H1 (cell line): ENCODE measurements around the gene ZNF513. TPM values are rescaled to one million over a fixed set of nuclear protein-coding genes. Genes with fewer than 3 reads are reported as not detected.

Source experiments
- CTCF ChIA-PET: fragments of 300-600 bp; sonication (Branson Sonifier 250); formaldehyde crosslinking; loops from one replicate; lab custom pipeline; 2021; ENCODE audit not compliant: partially characterized antibody; lab: Charles Lee
- POLR2A ChIA-PET: fragments of 300-600 bp; sonication (Branson Sonifier 250); formaldehyde crosslinking; loops from one replicate; lab custom pipeline; 2021; ENCODE audit warnings: inconsistent platforms; ENCODE audit not compliant: partially characterized antibody; lab: Charles Lee
- DNase-seq, 2 experiments: peaks; one replicate each; pipeline versions ENCODE4 v3.0.0 to v3.0.0-alpha.2; 2010 to 2022; ENCODE audit warnings: low spot score in 2 of 2, low read depth in 1 of 2, mixed read lengths in 1 of 2
- FAIRE-seq: peaks from 2 replicates; lab custom pipeline; 2011; peaks lifted over from hg19 to GRCh38; lab: Jason Lieb, UNC
- H2AFZ ChIP-seq: 2 replicates; pipeline ENCODE4 v1.8.1; 2012; ENCODE audit warnings: low read length, inconsistent platforms
- H2AK5ac ChIP-seq: 2 replicates; pipeline ENCODE4 v1.6.1; 2013; ENCODE audit warnings: low read depth, low read length
- H2BK120ac ChIP-seq: replicated peaks from 2 replicates; pipeline ENCODE3; 2013; ENCODE audit warnings: low read depth, low read length, inconsistent platforms
- H2BK12ac ChIP-seq: 2 replicates; pipeline ENCODE4 v1.6.1; 2013; ENCODE audit warnings: low read depth, low read length
- H2BK15ac ChIP-seq: 2 replicates; pipeline ENCODE4 v1.6.1; 2013; ENCODE audit warnings: low read length
- H2BK20ac ChIP-seq: 2 replicates; pipeline ENCODE4 v1.6.1; 2013; ENCODE audit warnings: low read length
- H2BK5ac ChIP-seq: 2 replicates; pipeline ENCODE4 v1.6.1; 2013; ENCODE audit warnings: low read depth, low read length
- H3K14ac ChIP-seq: 2 replicates; pipeline ENCODE4 v1.6.1; 2013; ENCODE audit warnings: inconsistent platforms; ENCODE audit not compliant: insufficient read length
- H3K18ac ChIP-seq: 2 replicates; pipeline ENCODE4 v1.6.1; 2013; ENCODE audit warnings: low read length; ENCODE audit errors: extremely low read depth
- H3K23ac ChIP-seq: 2 replicates; pipeline ENCODE4 v1.6.1; 2013; ENCODE audit warnings: inconsistent platforms; ENCODE audit not compliant: insufficient read length
- H3K23me2 ChIP-seq: 2 replicates; pipeline ENCODE4 v1.6.1; 2013; ENCODE audit warnings: low read depth, low read length
- H3K27ac ChIP-seq: 2 replicates; pipeline ENCODE4 v1.6.1; 2011; ENCODE audit warnings: low read depth, low read length, inconsistent platforms
- H3K27me3 ChIP-seq, 4 experiments: replicated peaks in 1 of 4; 1 replicate in 1 of 4; 2 replicates in 3 of 4; pipeline versions ENCODE4 v1.6.1 to v1.8.1; 2011 to 2013; ENCODE audit warnings: low read length in 3 of 4, mild to moderate bottlenecking in 3 of 4, inconsistent platforms in 2 of 4, mixed read lengths in 2 of 4, moderate library complexity in 1 of 4; ENCODE audit not compliant: control insufficient read depth in 3 of 4, insufficient read depth in 3 of 4; ENCODE audit errors: extremely low read depth in 1 of 4
- H3K36me3 ChIP-seq, 4 experiments: 2 replicates each; pipeline versions ENCODE4 v1.6.1 to v1.8.1; 2011 to 2013; ENCODE audit warnings: mild to moderate bottlenecking in 4 of 4, low read length in 3 of 4, moderate library complexity in 2 of 4, control low read depth in 1 of 4, inconsistent platforms in 1 of 4; ENCODE audit not compliant: insufficient read depth in 4 of 4, control insufficient read depth in 2 of 4
- H3K4ac ChIP-seq: replicated peaks from 2 replicates; pipeline ENCODE3; 2013; ENCODE audit warnings: low read length, low read depth, mixed read lengths, inconsistent platforms; ENCODE audit not compliant: insufficient read length
- H3K4me1 ChIP-seq, 4 experiments: replicated peaks in 1 of 4; 1 replicate in 1 of 4; 2 replicates in 3 of 4; pipeline versions ENCODE4 v1.6.1 to v1.8.1; 2011 to 2013; ENCODE audit warnings: low read length in 3 of 4, inconsistent platforms in 2 of 4, mixed read lengths in 1 of 4; ENCODE audit not compliant: insufficient read depth in 4 of 4, control insufficient read depth in 3 of 4
- H3K4me2 ChIP-seq, 2 experiments: 2 replicates each; pipeline versions ENCODE4 v1.6.1 to v1.8.1; 2011 to 2013; ENCODE audit warnings: low read depth in 2 of 2, low read length in 2 of 2, control low read depth in 1 of 2, inconsistent platforms in 1 of 2, mild to moderate bottlenecking in 1 of 2; ENCODE audit not compliant: insufficient read depth in 1 of 2
- H3K4me3 ChIP-seq, 4 experiments: fragments of 200-600, 300-600 bp in 1 of 4; sonication (generic), shearing (Covaris generic), sonication (Bioruptor Twin) in 1 of 4; 2 replicates each; pipeline versions ENCODE4 v1.5.1 to v1.8.1; 2011 to 2016; ENCODE audit warnings: low read length in 4 of 4, low read depth in 3 of 4, control low read depth in 2 of 4, inconsistent platforms in 2 of 4, mild to moderate bottlenecking in 2 of 4, mixed read lengths in 1 of 4, moderate library complexity in 1 of 4; ENCODE audit not compliant: insufficient read depth in 2 of 4; ENCODE audit errors: extremely low read depth in 1 of 4
- H3K56ac ChIP-seq: replicated peaks from 2 replicates; pipeline ENCODE3; 2013; ENCODE audit warnings: low read depth, mild to moderate bottlenecking, mixed read lengths, low read length, inconsistent platforms; ENCODE audit not compliant: insufficient read length
- H3K79me1 ChIP-seq: 2 replicates; pipeline ENCODE4 v1.6.1; 2013; ENCODE audit warnings: low read depth, low read length, control low read depth
- H3K79me2 ChIP-seq, 2 experiments: 2 replicates each; pipeline versions ENCODE4 v1.6.1 to v1.8.1; 2012 to 2013; ENCODE audit warnings: low read length in 2 of 2, mild to moderate bottlenecking in 2 of 2, inconsistent platforms in 1 of 2; ENCODE audit not compliant: insufficient read depth in 2 of 2, control insufficient read depth in 1 of 2
- H3K9ac ChIP-seq, 4 experiments: replicated peaks in 1 of 4; 1 replicate in 1 of 4; 2 replicates in 3 of 4; pipeline versions ENCODE4 v1.6.1 to v1.8.1; 2011 to 2013; ENCODE audit warnings: low read depth in 3 of 4, low read length in 3 of 4, control low read depth in 2 of 4, mild to moderate bottlenecking in 2 of 4, moderate library complexity in 2 of 4, inconsistent platforms in 1 of 4; ENCODE audit errors: extremely low read depth in 1 of 4
- H3K9me3 ChIP-seq, 2 experiments: 2 replicates each; pipeline versions ENCODE4 v1.6.1 to v1.8.1; 2012 to 2013; ENCODE audit warnings: mild to moderate bottlenecking in 2 of 2, moderate library complexity in 2 of 2, control low read depth in 1 of 2, inconsistent platforms in 1 of 2, low read depth in 1 of 2, low read length in 1 of 2, mixed read lengths in 1 of 2; ENCODE audit not compliant: insufficient read depth in 2 of 2
- H4K20me1 ChIP-seq, 2 experiments: replicated peaks in 1 of 2; 2 replicates each; pipeline versions ENCODE3 to v1.8.1; 2011 to 2013; ENCODE audit warnings: inconsistent platforms in 2 of 2, low read length in 2 of 2, mild to moderate bottlenecking in 1 of 2; ENCODE audit not compliant: insufficient read depth in 2 of 2, control insufficient read depth in 1 of 2
- H4K5ac ChIP-seq: 2 replicates; pipeline ENCODE4 v1.6.1; 2013; ENCODE audit warnings: low read length, low read depth, mixed read lengths, inconsistent platforms; ENCODE audit not compliant: insufficient read length
- H4K8ac ChIP-seq: 2 replicates; pipeline ENCODE4 v1.8.0; 2013; ENCODE audit warnings: mild to moderate bottlenecking, moderate library complexity, low read length, inconsistent platforms; ENCODE audit not compliant: insufficient read depth; ENCODE audit errors: extremely low read depth
- H4K91ac ChIP-seq: replicated peaks from 2 replicates; pipeline ENCODE3; 2013; ENCODE audit warnings: low read length, mixed read lengths, inconsistent platforms; ENCODE audit not compliant: insufficient read length
- CBX5 ChIP-seq: fragments of 300-800, 300-1000 bp; sonication (generic); IDR thresholded peaks from 2 replicates; pipeline ENCODE4 v1.7.1; 2016; ENCODE audit warnings: antibody characterized with exemption, low read length, low read depth
- EGR1 ChIP-seq: IDR thresholded peaks from 2 replicates; pipeline ENCODE4 v1.6.1; 2011; ENCODE audit warnings: low read depth, low read length, borderline replicate concordance
- EP300 ChIP-seq, 2 experiments: IDR thresholded peaks; 1 replicate in 1 of 2; 2 replicates in 1 of 2; pipeline ENCODE4 v1.6.1; 2011 to 2012; ENCODE audit warnings: low read depth in 2 of 2, low read length in 2 of 2, mild to moderate bottlenecking in 2 of 2, borderline replicate concordance in 1 of 2, inconsistent platforms in 1 of 2, moderate library complexity in 1 of 2
- EZH2 ChIP-seq: fragments of 200-600 bp; sonication (generic); IDR thresholded peaks from 2 replicates; pipeline ENCODE4 v1.7.1; 2012; ENCODE audit warnings: low read depth, mild to moderate bottlenecking, moderate library complexity, low read length, inconsistent platforms; ENCODE audit not compliant: severe bottlenecking
- JUN ChIP-seq: IDR thresholded peaks from 2 replicates; pipeline ENCODE4 v1.6.1; 2011; ENCODE audit warnings: low read depth, mild to moderate bottlenecking, improper control_type of control experiment, low read length
- MAFK ChIP-seq: IDR thresholded peaks from 2 replicates; pipeline ENCODE4 v1.6.1; 2012; ENCODE audit warnings: low read depth, mild to moderate bottlenecking, improper control_type of control experiment, low read length
- MAX ChIP-seq: IDR thresholded peaks from 2 replicates; pipeline ENCODE4 v1.6.1; 2012; ENCODE audit warnings: inconsistent platforms
- NRF1 ChIP-seq: IDR thresholded peaks from 2 replicates; pipeline ENCODE4 v1.6.1; 2011; ENCODE audit warnings: mild to moderate bottlenecking, low read depth, low read length, improper control_type of control experiment
- RXRA ChIP-seq: IDR thresholded peaks from 2 replicates; pipeline ENCODE4 v1.6.1; 2011; ENCODE audit warnings: low read depth, mild to moderate bottlenecking, low read length, moderate library complexity; ENCODE audit not compliant: insufficient read depth
- SRF ChIP-seq: IDR thresholded peaks from 2 replicates; pipeline ENCODE4 v1.6.1; 2011; ENCODE audit warnings: mild to moderate bottlenecking, low read depth, low read length, moderate library complexity
- YY1 ChIP-seq: IDR thresholded peaks from 2 replicates; pipeline ENCODE4 v1.6.1; 2011; ENCODE audit warnings: low read depth, mild to moderate bottlenecking, low read length
- WGBS, 2 experiments: shearing (Covaris generic) in 1 of 2; methylation state at CpG; one replicate each; pipeline versions ENCODE4 v1.1.6 to v1.1.7; 2013 to 2015; ENCODE audit warnings: low lambda C conversion rate in 2 of 2, mixed read lengths in 2 of 2, inconsistent platforms in 1 of 2, low coverage in 1 of 2, missing lambda C conversion rate in 1 of 2; ENCODE audit not compliant: insufficient replicate concordance in 2 of 2, insufficient coverage in 1 of 2, insufficient read length in 1 of 2; ENCODE audit errors: extremely low coverage in 1 of 2, missing lambda C conversion rate in 1 of 2; 5-methylcytosine and 5-hydroxymethylcytosine counted together
- polyA plus RNA-seq, 7 experiments: library from polyadenylated mRNA; depleted of rRNA in 3 of 7; stranded (reverse) in 5 of 7; unstranded in 2 of 7; fragments of >200 nt in 5 of 7; fragments of 200-250 nt in 2 of 7; gene quantifications; 1 replicate in 5 of 7; 2 replicates in 1 of 7; 4 replicates in 1 of 7; pipeline versions ENCODE4 v1.2.1 to v1.2.3, GENCODE V29; 2011 to 2013; ENCODE audit warnings: missing spikeins in 2 of 7, mixed read lengths in 2 of 7
- total RNA-seq: library from RNA; stranded (reverse); fragmentation: NEBNext Ultra II Directional; extraction: Animal tissue kit (Norgen Biotek cat#: 25700); gene quantifications from 2 replicates; pipeline ENCODE4 v1.2.1, GENCODE V29; 2021

Gene ZNF513
- total and polyA plus RNA-seq, 2 of the 8 experiments (the other 6 are each of a cell fraction or from before 2014, with no cell fraction given): 17.3 to 29.5 TPM

GRCh38 chr2:27362678-27363420 is 17.7 kb downstream of the ZNF513 start:
- ChIA-PET CTCF (interaction anchor here (0.6 to 1.1 kb wide), 2 partner anchors 11 to 319 kb away, joined by 3 read pairs; no protein-coding TSS in a partner anchor), POLR2A (interaction anchor here (0.6 to 8.0 kb wide), 9 partner anchors 9 to 281 kb away, joined by 3 to 114 read pairs (median 4); partner anchors contain the start of gene ZNF513)
- H3K9me3 ChIP-seq: no peaks in the 10 kb centered on the region
- H3K27me3 ChIP-seq: no peaks in the 10 kb centered on the region
- H4K5ac ChIP-seq: no peak overlapping the region
- no peak overlapping the region for H3K9ac ChIP-seq
- no peak for DNase-seq
- no peak overlapping the region for H2BK12ac ChIP-seq
- no peak for FAIRE-seq
- TF ChIP-seq EZH2 (no peak), NRF1 (no peak), MAX (no peak), YY1 (no peak), EGR1 (no peak), EP300 (IDR thresholded peaks at IDR 0.05; ENCODE audit: borderline replicate concordance in 1 of 2, low read depth in 2 of 2, low read length in 2 of 2) (no peak), RXRA (no peak), CBX5 (no peak), MAFK (no peak), JUN (no peak), SRF (no peak)
- peaks cover 3% of the 10 kb centered on the region; the same call in 1 of the 2 replicates for H3K79me1 ChIP-seq
- peaks cover 0 to under 1% of the 10 kb centered on the region in 2 experiments for H4K20me1 ChIP-seq
- no peak overlapping the region for H2AFZ ChIP-seq
- H3K23me2 ChIP-seq: no peaks in the 10 kb centered on the region
- H3K4ac ChIP-seq: no peak overlapping the region
- WGBS, 2 experiments: 95% methylated on average over 4 of the region's 4 CpGs; no CpG with 5 or more reads in 1 of the 2 experiments
- no peak overlapping the region for H2BK15ac ChIP-seq
- H3K4me1 ChIP-seq: peaks cover 0 to 4% (median 0%) of the 10 kb centered on the region in 4 experiments; a peak in 1 of 7 replicates
- no peak overlapping the region for H3K18ac ChIP-seq
- H3K36me3 ChIP-seq: peaks cover 17 to 37% (median 28%) of the 10 kb centered on the region in 4 experiments
- no peak overlapping the region for H3K27ac ChIP-seq
- no peak overlapping the region for H2BK5ac ChIP-seq
- H3K56ac ChIP-seq: no peak overlapping the region
- H4K8ac ChIP-seq: no peak overlapping the region
- H3K23ac ChIP-seq: no peak overlapping the region
- H2BK120ac ChIP-seq: no peak overlapping the region
- no peak overlapping the region for H3K14ac ChIP-seq
- H4K91ac ChIP-seq: no peak overlapping the region
- no peak overlapping the region for H2AK5ac ChIP-seq
- no peak overlapping the region for H3K4me2 ChIP-seq
- H3K4me3 ChIP-seq: no peak overlapping the region
- no peak overlapping the region for H2BK20ac ChIP-seq
- H3K79me2 ChIP-seq: peaks cover 0 to 7% of the 10 kb centered on the region in 2 experiments; a peak in 3 of 4 replicates
